Peyer's patch (tissue), 4 donors: ENCODE data around the gene VSTM2B.

Experiments used
- CTCF ChIP-seq, 6 experiments: fragments of 450-650 bp in 4 of 6; fragments of 200-600 bp in 2 of 6; sonication (generic) in 1 of 6; IDR thresholded peaks; one replicate each; pipeline ENCODE4 v1.5.1; 2017 to 2019; ENCODE audit warnings: antibody characterized with exemption in 6 of 6, mild to moderate bottlenecking in 3 of 6, moderate library complexity in 1 of 6
- POLR2A ChIP-seq, 2 donors: fragments of 450-650 bp; IDR thresholded peaks; one replicate each; pipeline ENCODE4 v1.5.1; 2017; ENCODE audit warnings: antibody characterized with exemption in 2 of 2, mild to moderate bottlenecking in 2 of 2, moderate library complexity in 2 of 2

- TF ChIP-seq CTCF (IDR thresholded peaks at IDR 0.05) (no peak), POLR2A (IDR thresholded peaks at IDR 0.05) (no peak)
Observed at GRCh38 chr19:29547981-29548380, 22.2 kb downstream of the VSTM2B start.
